GM19397 (cell line): ENCODE measurements around the gene USF1.
"Not testable (repeated sequence)": the region's sequence is repeated elsewhere in the genome, so short reads cannot be mapped to it uniquely, and the experiment has no call there.

Experiments
- ATAC-seq: cut with Tn5 transposase; IDR thresholded peaks from one replicate; pipeline ENCODE4 v1.9.1; 2021; ENCODE audit warnings: mild to moderate bottlenecking, moderate library complexity; ENCODE audit not compliant: unreplicated experiment

USF1 gene

GRCh38 chr1:161048949-161049722 lies 3.4 kb upstream of the USF1 start:
- ATAC-seq, result no peak

- no peak for ATAC-seq
These were observed 2.0 kb upstream of the USF1 start for GRCh38 chr1:161047436-161048420.

- peak; percentile 29 for ATAC-seq
These were observed 940 bp upstream of the USF1 start for GRCh38 chr1:161046605-161047228.

- peak; percentile 36 for ATAC-seq
These were observed 655 bp downstream of the USF1 start for GRCh38 chr1:161044908-161045735.

GRCh38 chr1:161044535-161044907 lies 1.3 kb downstream of the USF1 start:
- no peak for ATAC-seq

GRCh38 chr1:161039546-161039945 lies 6.2 kb downstream of the USF1 start:
- ATAC-seq, result no peak

GRCh38 chr1:161039154-161039545 lies 6.6 kb downstream of the USF1 start:
- ATAC-seq, result no peak

GRCh38 chr1:161038523-161039153 lies 7.1 kb downstream of the USF1 start, which contains the start of gene TSTD1:
Gene TSTD1 (minus strand): TSS chr1:161038964. CDS start chr1:161038889, 75 bp downstream.
- ATAC-seq, result peak; percentile 92

GRCh38 chr1:161037661-161038522 lies 7.9 kb downstream of the USF1 start:
- no peak for ATAC-seq

- no peak for ATAC-seq
These were observed 12.0 kb downstream of the USF1 start for GRCh38 chr1:161033751-161034150.

GRCh38 chr1:161032409-161032808 lies 13.4 kb downstream of the USF1 start:
- ATAC-seq, result no peak

- no peak for ATAC-seq
These were observed 13.9 kb downstream of the USF1 start for GRCh38 chr1:161031874-161032273.

GRCh38 chr1:161029466-161029865 lies 16.3 kb downstream of the USF1 start:
- not testable (repeated sequence) for ATAC-seq

- ATAC-seq, result not testable (repeated sequence)
These were observed 18.8 kb downstream of the USF1 start for GRCh38 chr1:161026954-161027353.

GRCh38 chr1:161022432-161022831 lies 23.3 kb downstream of the USF1 start:
- not testable (repeated sequence) for ATAC-seq

- no peak for ATAC-seq
These were observed 23.8 kb downstream of the USF1 start for GRCh38 chr1:161021970-161022353.

GRCh38 chr1:161021165-161021969 lies 24.4 kb downstream of the USF1 start:
- peak; percentile 80 for ATAC-seq

GRCh38 chr1:161020509-161021164 lies 25.1 kb downstream of the USF1 start, which contains the start of gene F11R:
Gene F11R (minus strand): TSS chr1:161021152. CDS start chr1:161021073, 79 bp downstream.
- ATAC-seq, result peak; percentile 34
